IPS-NIHi11 (cell line): ENCODE data around the gene NEK8.
"Not testable (repeated sequence)": the region's sequence is repeated elsewhere in the genome, so short reads cannot be mapped to it uniquely, and the experiment has no call there.

Source experiments
- DNase-seq: peaks from one replicate; pipeline ENCODE4 v3.0.0; 2012; ENCODE audit warnings: mixed read lengths, low spot score

The NEK8 gene

DNA sequence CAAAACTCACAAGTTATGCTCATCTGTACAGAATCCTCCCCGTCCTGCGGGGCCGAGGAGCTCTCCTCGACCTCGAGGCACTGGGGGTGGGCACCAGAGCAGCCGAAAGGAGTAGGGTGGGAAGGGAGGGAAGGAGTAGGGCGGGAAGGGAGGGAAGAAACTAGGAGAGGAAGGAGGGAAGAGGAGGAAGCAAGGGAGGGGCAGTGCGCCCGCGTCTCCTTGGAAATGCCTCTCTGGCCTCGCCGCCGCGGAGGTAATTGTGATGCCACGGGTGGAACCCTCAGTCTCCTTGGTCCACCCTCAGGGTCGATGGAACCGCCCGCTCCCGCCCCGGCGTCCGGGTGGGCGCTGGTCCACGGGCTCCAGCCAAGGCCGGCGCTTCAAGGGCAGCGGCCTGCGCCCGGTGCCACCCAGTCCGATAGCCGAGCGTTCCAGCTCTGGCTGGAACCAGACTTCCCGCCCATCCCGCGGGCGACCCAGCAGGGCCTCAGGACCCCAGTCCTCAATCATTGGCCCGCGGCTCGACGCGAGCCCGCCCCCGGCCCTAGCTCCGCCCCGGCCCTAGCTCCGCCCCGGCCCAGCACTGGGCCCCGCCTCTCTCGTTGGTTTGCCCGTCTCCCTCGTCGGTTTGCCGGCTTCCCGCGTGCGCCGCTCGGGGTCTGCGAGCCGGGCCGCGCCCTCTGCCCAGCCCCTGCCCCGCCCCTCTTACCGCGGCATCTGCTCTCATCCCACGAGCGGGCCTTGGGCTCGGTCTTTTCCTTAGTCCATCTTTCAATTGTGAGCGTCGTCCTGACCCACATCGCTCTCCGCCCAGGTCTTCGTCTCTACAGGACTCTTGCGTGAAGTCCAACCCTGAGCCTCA, 17.5 kb upstream of the NEK8 start:
- peak; percentile 95 for DNase-seq

DNA sequence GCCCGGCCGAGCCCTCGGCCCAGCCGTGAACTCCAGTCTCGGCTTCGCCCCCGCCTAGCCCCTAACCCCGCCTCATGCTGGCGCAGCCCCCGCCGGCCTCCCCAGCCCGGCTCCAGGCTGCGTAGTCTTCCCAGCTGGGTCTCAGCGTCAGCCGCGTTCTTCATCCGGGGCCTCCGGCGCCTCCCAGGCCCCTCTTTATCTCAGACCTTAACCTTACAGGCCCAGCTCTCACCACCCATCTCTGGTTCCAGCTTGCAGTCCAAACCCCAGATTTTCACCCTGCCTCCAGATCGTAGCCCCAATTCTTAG, 16.9 kb upstream of the NEK8 start, which contains the start of gene PROCA1:
Gene PROCA1, minus strand, starts transcription at position 166 of the 309 bp plus-strand sequence. CDS start 228 bp downstream, outside the sequence.
- no peak for DNase-seq

DNA sequence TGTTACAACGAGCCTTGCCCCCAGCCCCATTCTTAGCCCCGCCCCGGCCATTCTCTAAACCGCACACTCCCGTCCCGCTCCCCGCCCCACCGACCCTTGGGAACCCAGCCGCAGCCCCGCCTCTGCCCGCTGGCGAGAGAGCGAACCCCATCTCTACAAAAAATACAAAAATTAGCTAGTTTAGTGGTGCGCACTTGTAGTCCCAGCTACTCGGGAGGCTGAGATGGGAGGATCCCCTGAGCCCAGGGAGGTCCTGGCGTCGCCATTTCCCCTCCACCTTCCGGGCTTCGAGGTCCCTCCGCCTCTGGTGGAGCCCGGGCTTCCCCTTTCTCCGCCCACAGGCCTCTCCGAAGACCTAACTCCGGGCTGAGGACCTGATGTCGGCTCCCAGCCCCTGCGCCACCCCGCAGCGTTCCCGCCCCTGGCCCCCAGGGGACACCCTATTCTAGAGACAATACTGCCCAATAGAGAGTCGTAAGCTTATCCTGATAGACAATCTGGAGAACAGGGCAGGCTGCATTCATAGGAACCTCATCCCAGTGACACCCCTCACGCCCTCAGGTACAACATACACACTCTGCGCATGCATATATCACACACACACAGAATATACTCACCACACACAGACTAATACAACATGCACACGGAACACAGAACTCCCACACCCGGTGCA, 16.4 kb upstream of the NEK8 start:
- DNase-seq = no peak

DNA sequence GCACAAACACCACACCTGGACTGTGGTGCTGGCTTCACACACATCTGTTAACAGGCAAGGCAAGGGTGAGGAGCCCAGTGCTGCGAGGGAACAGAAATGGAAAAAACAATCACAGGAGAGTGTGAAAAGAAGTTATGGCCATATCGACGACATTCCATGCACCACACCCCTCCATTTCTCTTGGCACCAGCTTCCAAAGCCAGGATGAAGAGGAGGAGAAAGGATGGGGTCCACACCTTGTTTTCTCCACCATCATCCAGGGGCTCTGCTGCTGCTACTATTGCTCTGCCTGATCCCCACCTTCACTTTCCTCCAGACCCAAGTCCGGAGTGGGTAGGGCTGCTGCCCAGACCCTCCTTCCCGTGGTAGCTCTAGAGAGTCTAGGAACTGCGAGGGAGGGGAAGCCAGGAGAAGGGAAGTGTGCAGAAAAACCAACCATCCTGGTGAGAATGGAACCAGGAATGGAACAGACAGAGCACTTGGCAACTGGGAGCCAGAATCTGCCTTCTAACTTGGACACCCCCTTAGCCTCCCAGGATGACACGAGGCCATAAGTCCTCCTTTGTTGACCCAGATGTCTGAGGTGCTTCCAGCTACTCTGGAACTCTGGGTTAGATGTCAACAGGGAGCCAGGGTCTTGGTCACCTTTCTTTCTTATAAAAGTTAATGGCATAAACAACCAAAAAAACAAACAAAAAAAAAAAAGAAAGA, 15.7 kb upstream of the NEK8 start:
- DNase-seq = no peak

DNA sequence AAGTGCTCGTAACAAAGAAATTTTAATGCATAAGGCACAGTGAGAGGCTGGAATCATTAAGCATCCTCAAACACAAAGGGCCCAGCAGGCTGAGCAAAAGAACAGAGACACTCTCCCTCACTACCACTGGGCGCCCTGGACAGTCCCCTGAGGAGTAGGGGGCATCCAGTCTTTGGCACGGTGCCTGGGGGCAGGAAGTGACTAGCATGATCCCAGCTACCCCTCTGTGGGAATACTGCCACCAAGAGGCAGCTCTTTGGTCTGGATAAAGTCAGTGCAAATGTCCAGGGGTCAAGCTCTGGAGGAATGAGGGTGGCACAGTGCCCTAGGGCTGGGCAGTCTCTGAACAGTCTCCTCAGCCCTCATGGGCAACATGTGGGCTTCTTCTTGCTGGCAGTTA, 14.3 kb upstream of the NEK8 start:
- no peak for DNase-seq

DNA sequence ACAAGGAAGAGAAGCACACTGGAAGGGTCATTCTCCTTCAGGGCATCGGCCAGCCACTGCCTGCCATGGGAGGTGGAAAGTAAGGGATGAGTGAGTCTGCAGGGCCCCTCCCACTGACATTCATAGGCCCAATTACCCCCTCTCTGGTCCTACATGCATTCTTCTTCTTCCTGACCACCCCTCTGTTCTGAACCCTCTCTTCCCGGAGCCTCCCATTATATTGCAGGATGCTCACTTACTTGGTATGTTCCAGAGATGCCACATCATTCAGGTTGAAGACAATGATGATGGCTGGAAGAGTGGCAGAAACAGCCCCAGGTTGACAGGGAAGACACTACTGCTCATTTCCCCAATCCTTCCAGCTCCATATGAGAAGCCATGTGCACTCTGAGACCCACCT, 13.4 kb upstream of the NEK8 start:
- no peak for DNase-seq

DNA sequence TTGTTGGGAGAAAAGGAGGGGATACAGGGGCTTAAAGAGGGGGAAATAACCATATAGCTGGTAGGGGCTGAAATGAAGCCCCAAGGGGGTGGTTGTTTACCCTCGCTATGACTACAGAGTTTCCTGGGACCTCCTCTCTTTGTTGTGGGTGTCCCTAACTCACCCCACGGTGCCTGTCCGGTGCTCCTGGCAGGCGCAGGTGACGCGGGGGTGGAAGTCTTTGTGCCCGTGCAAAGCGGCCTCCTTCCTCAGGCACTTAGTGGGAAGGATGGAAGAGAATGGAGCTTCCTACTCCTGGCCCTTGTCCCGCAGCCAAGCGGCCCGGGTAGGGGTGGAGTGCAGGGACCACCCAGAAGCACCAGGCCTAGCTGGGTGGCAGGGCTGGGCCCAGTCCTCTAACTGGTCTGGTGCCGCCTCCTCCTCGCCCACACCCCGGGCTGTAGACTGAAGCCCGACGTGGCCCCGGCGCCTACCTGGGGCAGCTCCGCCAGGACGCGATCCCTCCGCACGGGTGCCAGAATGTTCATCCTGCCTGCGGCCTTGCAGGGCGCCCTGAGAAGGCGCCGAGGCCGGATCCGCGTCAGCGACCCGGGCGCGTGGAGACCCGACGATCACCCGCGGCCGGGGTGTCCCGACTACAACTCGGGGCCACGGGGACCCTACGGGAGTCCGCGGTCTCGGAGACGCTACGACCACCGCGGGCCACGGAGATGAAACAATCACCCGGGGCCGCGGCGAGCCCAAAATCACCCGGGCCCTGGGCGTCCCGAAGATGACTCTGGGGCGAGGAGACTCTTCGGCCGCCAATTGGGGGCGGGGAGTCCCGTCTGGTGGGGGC, 11.6 kb upstream of the NEK8 start:
- DNase-seq = no peak

DNA sequence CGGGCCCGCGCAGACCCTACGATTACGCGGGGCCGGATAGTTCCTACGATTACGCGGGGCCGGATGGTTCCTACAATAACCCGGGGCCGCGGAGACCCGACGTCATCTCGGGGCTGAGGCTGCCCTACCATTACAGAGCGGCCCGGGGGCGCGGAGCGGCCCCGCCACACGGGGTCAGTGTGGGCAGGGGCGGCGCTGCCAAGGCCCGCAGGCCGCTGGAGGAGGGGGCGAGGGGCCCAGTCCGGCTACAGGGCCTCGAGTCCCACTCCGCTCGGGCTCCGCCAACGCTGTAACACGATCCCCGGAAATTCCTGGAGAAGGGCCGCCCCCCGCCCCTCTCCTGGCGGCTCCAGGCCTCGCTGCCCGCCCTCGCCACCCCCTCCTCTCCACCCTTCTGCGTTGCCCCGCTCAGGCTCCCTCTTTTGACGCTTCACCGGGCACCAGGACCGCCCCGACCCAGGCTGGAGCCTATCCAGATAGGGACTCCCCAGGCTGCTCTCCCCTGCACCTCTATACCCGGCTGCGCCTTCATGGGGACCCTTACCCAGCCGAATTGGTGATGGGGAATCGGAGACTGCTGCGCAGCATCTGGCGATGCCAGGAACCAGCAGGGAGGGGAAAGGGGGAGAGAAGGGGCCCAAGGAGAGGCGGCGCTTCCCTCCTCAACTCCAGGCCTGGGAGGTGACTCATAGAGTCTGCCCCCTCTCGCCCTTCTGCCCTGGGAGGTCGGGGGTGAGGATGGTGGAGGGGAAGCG, 10.8 kb upstream of the NEK8 start, which contains the start of gene RAB34:
Gene RAB34, minus strand, starts transcription at position 291 of the 755 bp plus-strand sequence. CDS start 602 bp downstream, outside the sequence.
- peak; percentile 78 for DNase-seq

DNA sequence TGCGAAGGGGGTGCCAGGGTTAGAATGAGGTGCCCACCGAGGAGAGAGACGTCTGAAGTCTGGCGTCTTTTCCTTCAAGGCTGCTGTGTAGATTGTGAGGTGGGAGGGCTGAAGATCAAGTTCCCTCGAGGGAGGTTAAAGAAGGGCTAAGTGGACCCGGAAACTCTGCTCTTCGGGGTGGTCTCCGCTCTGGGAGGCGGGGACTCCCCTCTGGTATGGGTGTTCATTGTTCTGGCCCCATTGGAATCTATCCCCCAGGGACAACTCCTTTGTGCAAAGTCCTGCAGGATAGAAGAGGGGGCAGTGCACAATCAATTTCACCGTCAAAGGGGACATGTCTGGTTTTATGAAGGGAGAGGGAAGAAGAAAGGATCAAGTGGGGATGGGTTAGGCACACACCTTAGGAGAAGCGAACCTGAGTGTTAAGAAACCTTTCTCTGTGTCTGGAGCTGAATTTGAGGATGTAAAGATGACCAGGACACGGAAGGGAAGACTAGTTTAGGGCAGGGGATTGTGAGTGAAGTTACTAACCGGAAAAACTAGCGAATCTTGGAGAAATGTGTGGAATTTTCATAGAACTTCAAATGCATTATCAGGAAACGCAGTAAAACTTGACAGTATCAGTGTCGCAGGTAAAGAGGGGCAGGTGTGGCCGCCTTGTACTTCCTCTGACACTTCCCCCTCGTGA, 10.1 kb upstream of the NEK8 start:
- DNase-seq = no peak

DNA sequence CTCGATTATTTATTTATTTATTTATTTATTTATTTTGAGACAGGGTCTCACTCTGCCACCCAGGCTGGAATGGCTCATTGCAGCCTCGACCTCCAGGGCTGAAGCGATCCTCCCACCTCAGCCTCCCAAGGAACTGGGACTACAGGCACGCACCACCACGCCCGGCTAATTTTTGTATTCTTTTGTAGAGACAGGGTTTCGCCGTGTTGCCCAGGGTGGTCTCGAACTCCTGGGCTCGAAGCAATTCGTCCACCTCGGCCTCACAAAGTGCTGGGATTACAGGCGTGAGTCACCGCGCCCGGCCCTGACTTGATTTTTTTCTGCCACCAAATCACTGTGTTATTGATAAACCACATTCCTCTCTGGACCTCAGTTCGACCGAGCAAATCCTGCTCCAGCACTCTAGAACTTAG, 9.6 kb upstream of the NEK8 start:
- DNase-seq = no peak

DNA sequence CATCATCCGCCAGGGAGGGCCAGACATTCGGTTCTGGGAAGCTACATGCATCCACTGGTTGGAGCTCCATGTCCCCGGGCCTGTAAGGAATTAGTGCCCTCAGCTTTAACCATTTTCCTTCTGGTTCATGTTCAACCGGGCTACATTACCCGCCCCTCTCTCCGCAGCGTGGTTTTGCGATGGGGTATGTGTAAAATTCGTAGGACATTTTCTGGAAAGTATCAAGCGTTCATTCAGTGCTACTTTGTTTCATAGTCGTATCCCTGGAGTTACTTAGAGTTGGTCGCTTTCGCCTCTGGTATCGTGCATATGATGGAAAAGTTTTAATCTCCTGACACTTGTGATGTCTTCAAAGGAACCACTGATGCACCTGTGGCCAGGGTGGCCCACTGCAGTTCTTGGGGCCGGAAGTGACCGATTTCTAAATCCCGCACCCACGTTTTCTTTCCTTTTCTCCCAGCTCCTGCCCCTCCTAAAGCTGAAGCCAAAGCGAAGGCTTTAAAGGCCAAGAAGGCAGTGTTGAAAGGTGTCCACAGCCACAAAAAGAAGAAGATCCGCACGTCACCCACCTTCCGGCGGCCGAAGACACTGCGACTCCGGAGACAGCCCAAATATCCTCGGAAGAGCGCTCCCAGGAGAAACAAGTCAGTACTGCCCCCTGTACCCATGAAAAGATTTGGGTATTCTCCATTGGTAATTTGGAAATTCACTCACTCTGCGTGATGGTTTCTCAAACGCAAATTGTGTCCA, 8.2 kb upstream of the NEK8 start:
- no peak for DNase-seq

DNA sequence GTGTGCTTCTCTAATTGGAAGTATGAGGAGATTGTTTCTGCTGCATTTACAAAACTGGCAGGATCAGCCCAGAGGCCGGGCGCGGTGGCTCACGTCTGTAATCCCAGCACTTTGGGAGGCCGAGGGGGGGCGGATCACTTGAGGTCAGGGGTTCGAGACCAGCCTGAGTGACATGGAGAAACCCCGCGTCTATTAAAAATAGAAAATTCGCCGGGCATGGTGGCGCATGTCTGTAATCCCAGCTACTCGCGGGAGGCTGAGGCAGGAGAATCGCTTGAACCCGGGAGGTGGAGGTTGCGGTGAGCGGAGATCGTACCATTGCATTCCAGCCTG, 7.6 kb upstream of the NEK8 start:
- DNase-seq = not testable (repeated sequence)

DNA sequence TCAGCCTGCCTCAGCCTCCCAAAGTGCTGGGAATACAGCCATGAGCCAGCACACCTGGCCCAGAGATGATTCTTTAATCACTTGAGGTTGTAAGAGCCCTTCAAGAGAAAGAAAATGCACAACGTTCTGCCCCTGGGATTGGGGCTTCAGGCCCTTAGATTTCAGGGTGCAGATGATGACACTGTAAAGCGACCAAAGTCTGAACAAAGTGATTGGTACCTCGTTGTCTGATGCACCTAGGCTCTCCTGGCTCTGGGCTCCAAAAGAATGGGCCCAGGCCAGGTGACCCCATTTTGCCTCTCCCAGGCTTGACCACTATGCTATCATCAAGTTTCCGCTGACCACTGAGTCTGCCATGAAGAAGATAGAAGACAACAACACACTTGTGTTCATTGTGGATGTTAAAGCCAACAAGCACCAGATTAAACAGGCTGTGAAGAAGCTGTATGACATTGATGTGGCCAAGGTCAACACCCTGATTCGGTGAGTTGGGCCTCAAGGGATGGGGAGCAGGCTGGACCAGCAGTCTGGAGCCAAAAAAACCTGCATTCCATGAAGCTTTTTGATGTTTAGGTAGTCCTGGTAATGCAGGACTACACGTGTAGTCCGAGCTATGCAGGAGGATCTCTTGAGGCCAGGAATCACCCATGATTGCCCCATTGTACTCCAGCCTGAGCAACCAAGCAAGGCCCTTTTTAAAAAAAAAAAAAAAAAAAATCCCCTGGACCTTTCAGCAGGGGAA, 6.0 kb upstream of the NEK8 start:
- DNase-seq = no peak

DNA sequence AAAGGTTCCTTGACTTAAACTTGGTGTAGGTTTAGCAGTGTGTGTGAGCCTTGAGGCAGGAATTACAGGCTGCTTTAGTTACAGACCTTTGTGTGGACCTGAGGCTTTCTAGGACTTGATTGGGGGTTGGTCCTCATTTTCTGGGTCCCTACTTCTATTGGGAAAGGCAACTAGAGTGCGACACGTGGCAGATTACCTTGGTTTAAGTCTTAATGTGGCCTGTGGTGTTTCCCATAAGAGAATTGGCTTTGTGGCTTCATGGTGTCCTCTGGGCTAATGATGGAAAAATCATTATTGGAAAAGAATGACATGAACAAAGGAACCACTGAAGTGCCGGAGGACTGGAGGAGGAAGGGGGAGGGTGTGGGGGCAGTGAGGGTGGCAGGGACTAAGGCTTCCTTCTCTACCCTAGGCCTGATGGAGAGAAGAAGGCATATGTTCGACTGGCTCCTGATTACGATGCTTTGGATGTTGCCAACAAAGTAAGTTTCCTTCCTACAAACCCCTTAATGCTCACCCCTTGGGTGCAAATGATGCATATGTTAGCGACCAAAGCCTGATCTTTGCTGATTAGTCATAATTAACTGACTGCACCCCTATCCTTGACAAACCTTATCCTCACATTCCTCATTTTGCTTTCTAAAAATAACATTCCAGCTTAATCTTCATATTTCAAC, 5.3 kb upstream of the NEK8 start:
- no peak for DNase-seq

DNA sequence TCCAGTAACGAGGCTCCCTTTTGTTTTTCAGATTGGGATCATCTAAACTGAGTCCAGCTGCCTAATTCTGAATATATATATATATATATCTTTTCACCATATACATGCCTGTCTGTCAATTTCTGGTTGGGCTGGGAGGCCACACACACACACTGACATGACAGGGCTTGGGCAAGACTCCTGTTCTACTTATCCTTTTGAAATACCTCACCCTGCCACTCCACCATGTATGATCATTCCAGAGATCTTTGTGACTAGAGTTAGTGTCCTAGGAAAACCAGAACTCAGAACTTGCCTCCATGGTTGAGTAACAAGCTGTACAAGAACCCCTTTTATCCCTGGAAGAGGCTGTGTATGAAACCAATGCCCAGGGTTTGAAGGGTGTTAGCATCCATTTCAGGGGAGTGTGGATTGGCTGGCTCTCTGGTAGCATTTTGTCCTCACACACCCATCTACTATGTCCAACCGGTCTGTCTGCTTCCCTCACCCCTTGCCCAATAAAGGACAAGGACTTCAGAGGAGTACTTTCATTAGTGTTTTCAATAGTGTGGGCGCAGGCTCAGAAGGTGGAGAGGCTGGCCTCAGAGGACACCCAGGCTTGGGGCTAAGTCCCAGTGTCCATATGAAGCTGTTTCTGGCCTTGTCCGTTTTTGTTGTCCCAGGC, 4.6 kb upstream of the NEK8 start:
- not testable (repeated sequence) for DNase-seq

DNA sequence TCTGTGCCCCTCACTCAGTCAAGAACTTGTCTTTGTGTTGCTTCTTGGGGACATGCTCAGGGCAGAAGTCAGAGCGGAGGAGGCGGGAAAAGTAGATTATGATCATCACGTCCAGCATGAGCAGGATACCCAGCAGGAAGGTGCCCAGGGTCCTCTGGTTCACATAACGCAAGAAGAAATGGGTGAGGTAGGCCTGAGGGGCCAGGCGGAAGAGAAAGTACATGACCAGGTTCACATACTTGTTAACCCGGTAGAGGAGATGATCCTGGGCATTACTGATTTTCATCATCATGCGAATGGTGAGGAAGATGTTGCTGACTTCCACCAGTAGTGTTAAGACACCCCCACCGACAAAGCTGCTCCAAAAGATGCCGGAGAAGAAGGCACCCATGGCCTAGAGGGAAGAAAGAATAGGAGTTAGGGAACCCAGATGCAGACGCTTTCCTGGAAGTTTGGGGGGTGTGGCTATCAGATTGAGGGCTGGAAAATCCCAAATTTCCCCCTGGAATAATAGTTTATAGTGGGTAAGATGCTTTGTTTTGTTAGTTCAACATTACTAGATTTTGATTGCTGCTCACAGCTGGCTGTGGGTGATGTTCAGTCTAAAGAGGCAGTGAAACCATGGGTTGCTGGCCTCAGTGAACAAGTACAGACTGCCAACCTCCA, 4.0 kb upstream of the NEK8 start:
- no peak for DNase-seq

DNA sequence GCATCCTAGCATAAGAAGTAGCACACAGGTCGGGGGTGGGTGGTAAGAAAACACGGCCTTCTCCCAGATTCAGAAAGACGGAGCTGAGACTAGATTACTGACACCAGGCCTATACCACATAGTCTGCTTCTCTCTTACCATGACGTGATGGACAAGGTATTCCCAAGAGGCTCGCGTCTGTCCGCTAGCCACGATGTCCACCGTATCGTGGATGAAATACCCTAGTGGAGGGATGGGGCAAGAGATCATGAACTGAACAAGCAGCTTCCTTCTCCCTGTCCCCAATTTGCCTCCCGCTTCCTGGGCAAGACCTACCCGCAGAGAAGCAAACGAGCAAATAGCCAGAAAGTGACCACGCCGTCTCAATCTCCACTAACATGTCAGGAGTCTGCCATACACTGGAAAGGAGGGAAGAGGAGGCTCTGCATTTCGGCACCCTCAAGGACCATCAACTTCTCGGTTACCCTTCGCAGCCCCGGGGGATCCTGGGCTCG, 3.4 kb upstream of the NEK8 start:
- no peak for DNase-seq
